ENCODE results near the gene SNX9. TPM values are rescaled to one million over a fixed set of nuclear protein-coding genes. Genes with fewer than 3 reads are reported as not detected.

SNX9 gene
- total RNA-seq, 1 experiment from 2014 or later, result 31.3 TPM

- Mint-ChIP-seq H3K27ac (no peak overlapping the region), H3K36me3 (ENCODE audit: insufficient read depth in 1 of 3, low read depth in 3 of 3) (peaks cover 14 to 24% (median 21%) of the 10 kb centered on the region in 3 experiments), H3K4me1 (peaks cover 12 to 18% of the 10 kb centered on the region in 2 experiments; a peak in 3 of 4 replicates), H3K27me3 (ENCODE audit: low read depth) (peaks cover 3% of the 10 kb centered on the region), H3K9me3 (peaks cover 28 to 31% of the 10 kb centered on the region in 2 experiments), H3K4me3 (no peak overlapping the region)
- H2BK20ac ChIP-seq (ENCODE audit: low read depth, low read length, poor library complexity, severe bottlenecking), result no peak overlapping the region
- H3K4ac ChIP-seq (ENCODE audit: low read depth, low read length), result no peak overlapping the region
- no peaks in the 10 kb centered on the region for H3K4me1 ChIP-seq (ENCODE audit: insufficient read depth, low read length)
- no peak overlapping the region for H2BK120ac ChIP-seq (ENCODE audit: low read depth, low read length, poor library complexity, severe bottlenecking)
- no peak overlapping the region for H3K27ac ChIP-seq (ENCODE audit: insufficient read length, low read depth, low read length)
- no peak overlapping the region for H3K23ac ChIP-seq (ENCODE audit: insufficient read length, low read depth, low read length)
- H2BK5ac ChIP-seq (ENCODE audit: insufficient read length, low read length), result no peak overlapping the region
- no peak overlapping the region for H2BK12ac ChIP-seq (ENCODE audit: insufficient read length, low read depth, low read length)
- H3K14ac ChIP-seq (ENCODE audit: insufficient read depth, low read length), result no peak overlapping the region
- H3K18ac ChIP-seq (ENCODE audit: insufficient read length, low read depth, low read length), result no peak overlapping the region
- no CpG with 5 or more reads among the region's 6 CpGs for WGBS (ENCODE audit: extremely low coverage, insufficient read length, low lambda C conversion rate)
- no peak overlapping the region for H4K8ac ChIP-seq (replicated peaks; ENCODE audit: insufficient read length, low read depth, low read length)
- no peak overlapping the region for H3K56ac ChIP-seq (ENCODE audit: insufficient read length, low read depth, low read length)
- H4K20me1 ChIP-seq (ENCODE audit: control insufficient read depth, insufficient read depth, insufficient read length), result no peaks in the 10 kb centered on the region
- DNase-seq, result no peak
- H4K91ac ChIP-seq (ENCODE audit: insufficient read length, low read depth, low read length), result no peak overlapping the region
- no peak overlapping the region for H2BK15ac ChIP-seq (ENCODE audit: low read depth, low read length)
- H2AK5ac ChIP-seq (ENCODE audit: insufficient read length, low read length), result no peak overlapping the region
- no peak overlapping the region for H4K5ac ChIP-seq (ENCODE audit: insufficient read length, low read depth, low read length)
- no peaks in the 10 kb centered on the region for H3K27me3 ChIP-seq (ENCODE audit: insufficient read depth, low read length)
- no peak overlapping the region for H3T11ph ChIP-seq (ENCODE audit: low read length)
- H3K79me2 ChIP-seq (ENCODE audit: insufficient read depth, low read length), result no peaks in the 10 kb centered on the region
- no peak for TF ChIP-seq CTCF (conservative IDR thresholded peaks at IDR 0.05)
- no peaks in the 10 kb centered on the region for H3K79me1 ChIP-seq (ENCODE audit: insufficient read depth, low read depth, low read length, poor library complexity, severe bottlenecking)
- H3K9me3 ChIP-seq (ENCODE audit: control insufficient read depth, low read depth, low read length), result peaks cover 6% of the 10 kb centered on the region
- H3K4me2 ChIP-seq (ENCODE audit: insufficient read depth, insufficient read length, low read length), result no peak overlapping the region
- no peak overlapping the region for H3K9ac ChIP-seq (ENCODE audit: extremely low read depth, insufficient read length, low read length)
- H3K23me2 ChIP-seq (ENCODE audit: insufficient read length, low read depth, low read length, poor library complexity, severe bottlenecking), result no peaks in the 10 kb centered on the region
- H2AFZ ChIP-seq (ENCODE audit: low read length), result no peak overlapping the region
Observed at GRCh38 chr6:157955675-157956074, 132.6 kb downstream of the SNX9 start.

Measured in H9 (cell line).